ENCODE results near the gene ZC3H12C.

The ZC3H12C gene

GRCh38 chr11:110158317-110159200 lies 65.4 kb downstream of the ZC3H12C start:
- in situ Hi-C loops (cut with MboI; ENCODE audit: low sequenced_read_pairs, unreplicated experiment) = no loop called here
- TF ChIP-seq CTCF (IDR thresholded peaks at IDR 0.05; ENCODE audit: borderline replicate concordance, control extremely low read depth, extremely low read depth, insufficient read depth, missing control alignments) = no peak
- DNase-seq (ENCODE audit: low spot score) = no peak

GRCh38 chr11:110159476-110159875 lies 66.3 kb downstream of the ZC3H12C start:
- no peak for DNase-seq (ENCODE audit: low spot score)
- in situ Hi-C loops (cut with MboI; ENCODE audit: low sequenced_read_pairs, unreplicated experiment) = no loop called here
- no peak for TF ChIP-seq CTCF (IDR thresholded peaks at IDR 0.05; ENCODE audit: borderline replicate concordance, control extremely low read depth, extremely low read depth, insufficient read depth, missing control alignments)

- DNase-seq (ENCODE audit: low spot score) = no peak
- no peak for TF ChIP-seq CTCF (IDR thresholded peaks at IDR 0.05; ENCODE audit: borderline replicate concordance, control extremely low read depth, extremely low read depth, insufficient read depth, missing control alignments)
- in situ Hi-C loops (cut with MboI; ENCODE audit: low sequenced_read_pairs, unreplicated experiment) = no loop called here
These were observed 66.8 kb downstream of the ZC3H12C start for GRCh38 chr11:110160016-110160415.

GRCh38 chr11:110160437-110160836 lies 67.2 kb downstream of the ZC3H12C start:
- DNase-seq (ENCODE audit: low spot score) = no peak
- in situ Hi-C loops (cut with MboI; ENCODE audit: low sequenced_read_pairs, unreplicated experiment) = no loop called here
- no peak for TF ChIP-seq CTCF (IDR thresholded peaks at IDR 0.05; ENCODE audit: borderline replicate concordance, control extremely low read depth, extremely low read depth, insufficient read depth, missing control alignments)

- TF ChIP-seq CTCF (IDR thresholded peaks at IDR 0.05; ENCODE audit: borderline replicate concordance, control extremely low read depth, extremely low read depth, insufficient read depth, missing control alignments) = no peak
- in situ Hi-C loops (cut with MboI; ENCODE audit: low sequenced_read_pairs, unreplicated experiment) = no loop called here
- no peak for DNase-seq (ENCODE audit: low spot score)
These were observed 67.9 kb downstream of the ZC3H12C start for GRCh38 chr11:110161061-110161460.

GRCh38 chr11:110162216-110162615 lies 69.0 kb downstream of the ZC3H12C start:
- TF ChIP-seq CTCF (IDR thresholded peaks at IDR 0.05; ENCODE audit: borderline replicate concordance, control extremely low read depth, extremely low read depth, insufficient read depth, missing control alignments) = no peak
- in situ Hi-C loops (cut with MboI; ENCODE audit: low sequenced_read_pairs, unreplicated experiment) = no loop called here
- DNase-seq (ENCODE audit: low spot score) = no peak

Data from GM13976 (cell line).